ENCODE measurements around the gene ATP5PO. TPM values are rescaled to one million over a fixed set of nuclear protein-coding genes. Genes with fewer than 3 reads are reported as not detected.
"Not testable (repeated sequence)": the region's sequence is repeated elsewhere in the genome, so short reads cannot be mapped to it uniquely, and the experiment has no call there.

Gene ATP5PO
- total RNA-seq, 2 donors from 2014 or later: 208 to 242 TPM

DNA sequence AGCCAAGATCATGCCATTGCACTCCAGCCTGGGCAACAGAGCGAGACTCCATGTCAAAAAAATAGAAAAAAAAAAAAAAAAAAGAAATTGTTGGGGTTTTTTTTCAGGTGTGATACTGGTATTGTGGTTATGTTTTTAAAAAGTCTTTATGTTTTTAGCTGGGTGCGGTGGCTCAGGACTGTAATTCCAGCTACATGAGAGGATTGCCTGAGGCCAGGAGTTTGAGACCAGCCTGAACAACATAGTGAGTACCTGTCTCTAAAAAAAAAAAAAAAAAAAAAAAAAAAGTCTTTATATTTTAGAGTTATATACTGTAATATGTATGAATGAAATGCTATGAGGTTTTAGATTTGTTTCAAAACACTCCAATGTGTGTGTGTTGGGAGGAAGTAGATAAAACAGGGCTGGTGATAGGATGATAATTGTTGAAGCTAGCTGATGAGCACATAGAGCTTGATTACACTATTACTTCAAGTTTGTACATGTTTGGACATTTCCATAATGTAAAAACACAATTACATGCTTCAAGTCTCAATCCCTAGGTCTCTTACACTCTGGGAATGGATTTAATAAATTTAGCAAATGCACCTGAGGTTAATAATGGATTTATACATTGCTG lies 30.2 kb upstream of the ATP5PO start:
- no peak for ATAC-seq
- H3K36me3 Mint-ChIP-seq: peaks cover 19 to 40% of the 10 kb centered on the region in 2 donors
- peak overlapping the region; percentile 33 to 99 for H3K27ac Mint-ChIP-seq
- no peak for DNase-seq (ENCODE audit: low spot score in 2 of 2)
- peaks cover 7 to 8% of the 10 kb centered on the region in 2 donors for H3K9me3 Mint-ChIP-seq

- no peak for ATAC-seq
- H3K9me3 Mint-ChIP-seq: peaks cover 7 to 8% of the 10 kb centered on the region in 2 donors
- H3K36me3 Mint-ChIP-seq: peaks cover 15 to 47% of the 10 kb centered on the region in 2 donors
- no peak for DNase-seq (ENCODE audit: low spot score in 2 of 2)
- H3K27ac Mint-ChIP-seq: peak overlapping the region in 1 of 2 donors; percentile 99
Observed at GRCh38 chr21:33944185-33944763, 28.7 kb upstream of the ATP5PO start.

DNA sequence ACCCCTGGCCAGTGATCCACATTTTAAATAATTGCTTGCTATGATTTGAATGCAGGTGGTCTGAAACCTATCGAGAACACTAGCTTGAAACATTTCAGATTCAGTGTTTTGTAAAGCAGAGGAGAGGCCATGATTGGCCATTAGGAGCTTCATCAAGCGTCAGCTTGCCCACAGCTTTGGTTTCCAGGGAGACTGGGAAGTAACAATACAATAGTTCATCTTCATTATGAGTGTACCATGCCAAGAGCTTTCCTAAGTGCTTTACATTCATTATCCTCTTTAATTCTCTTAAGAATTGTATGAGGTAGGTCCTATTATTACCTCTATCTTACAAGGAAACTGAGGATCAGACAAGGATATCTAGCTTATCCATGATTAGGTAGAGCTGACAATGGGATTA lies 27.7 kb upstream of the ATP5PO start:
- no peak for DNase-seq (ENCODE audit: low spot score in 2 of 2)
- ATAC-seq: no peak
- H3K36me3 Mint-ChIP-seq: peaks cover 24 to 56% of the 10 kb centered on the region in 2 donors
- peak overlapping the region in 1 of 2 donors; percentile 99 for H3K27ac Mint-ChIP-seq
- H3K9me3 Mint-ChIP-seq: peaks cover 7 to 8% of the 10 kb centered on the region in 2 donors

DNA sequence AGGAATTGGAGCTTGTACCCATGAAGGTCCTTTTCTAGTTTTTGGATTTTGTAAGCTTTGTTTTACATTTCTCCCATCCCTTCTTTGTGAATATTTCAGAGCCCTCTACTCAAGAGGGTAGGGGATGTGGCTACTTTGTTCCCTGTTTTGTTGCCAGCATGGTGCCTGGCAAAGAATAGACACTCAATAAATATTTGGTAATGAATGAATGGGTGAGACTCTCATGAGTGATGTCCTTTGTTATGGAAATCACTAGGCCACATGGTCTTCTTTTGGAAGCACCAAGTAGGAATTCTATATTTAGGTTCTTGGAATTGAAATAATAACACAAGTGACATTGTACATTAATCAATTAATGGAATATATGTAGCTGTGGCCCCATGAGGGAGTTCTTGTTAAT lies 26.8 kb upstream of the ATP5PO start:
- no peak for DNase-seq (ENCODE audit: low spot score in 2 of 2)
- H3K36me3 Mint-ChIP-seq: peaks cover 24 to 59% of the 10 kb centered on the region in 2 donors
- peaks cover 7 to 8% of the 10 kb centered on the region in 2 donors for H3K9me3 Mint-ChIP-seq
- H3K27ac Mint-ChIP-seq: no peak overlapping the region
- no peak for ATAC-seq

DNA sequence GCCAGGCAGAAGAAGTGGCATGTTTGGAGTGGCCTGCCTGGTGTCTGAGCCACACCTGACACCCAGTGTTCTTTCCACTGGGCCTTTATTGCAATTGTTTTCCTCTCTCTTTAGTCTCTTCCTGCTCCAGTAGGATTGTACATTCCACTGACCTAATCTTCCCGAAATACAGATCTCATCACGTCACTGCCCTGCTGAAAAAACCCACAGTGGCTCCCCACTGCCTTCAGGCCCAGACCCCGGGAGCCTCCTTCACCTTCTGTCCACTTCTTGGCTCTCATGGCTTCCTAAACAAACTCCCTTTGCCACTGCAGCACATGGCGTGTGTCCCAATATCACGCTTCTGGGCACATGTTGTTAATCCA lies 25.3 kb upstream of the ATP5PO start:
- DNase-seq (ENCODE audit: low spot score in 2 of 2) (no peak), ATAC-seq (no peak)
- Mint-ChIP-seq H3K27ac (peak overlapping the region in 1 of 2 donors; percentile 97), H3K36me3 (peaks cover 17 to 48% of the 10 kb centered on the region in 2 donors), H3K9me3 (peaks cover 5 to 7% of the 10 kb centered on the region in 2 donors)

- no peak for ATAC-seq
Observed at GRCh38 chr21:33940164-33940880, 24.7 kb upstream of the ATP5PO start.

GRCh38 chr21:33939226-33939625 lies 23.6 kb upstream of the ATP5PO start:
- no peak for ATAC-seq
- Mint-ChIP-seq H3K9me3 (no peaks in the 10 kb centered on the region), H3K36me3 (peaks cover 9 to 43% of the 10 kb centered on the region in 2 donors), H3K27ac (peak overlapping the region in 1 of 2 donors; percentile 97)
- DNase-seq (ENCODE audit: low spot score in 2 of 2): no peak

More at GRCh38 chr21:33940164-33940880, 24.7 kb upstream of the ATP5PO start:
- Mint-ChIP-seq H3K27ac (peak overlapping the region in 1 of 2 donors; percentile 97), H3K9me3 (peaks cover 5 to 7% of the 10 kb centered on the region in 2 donors), H3K36me3 (peaks cover 17 to 48% of the 10 kb centered on the region in 2 donors)
- DNase-seq (ENCODE audit: low spot score in 2 of 2): no peak

DNA sequence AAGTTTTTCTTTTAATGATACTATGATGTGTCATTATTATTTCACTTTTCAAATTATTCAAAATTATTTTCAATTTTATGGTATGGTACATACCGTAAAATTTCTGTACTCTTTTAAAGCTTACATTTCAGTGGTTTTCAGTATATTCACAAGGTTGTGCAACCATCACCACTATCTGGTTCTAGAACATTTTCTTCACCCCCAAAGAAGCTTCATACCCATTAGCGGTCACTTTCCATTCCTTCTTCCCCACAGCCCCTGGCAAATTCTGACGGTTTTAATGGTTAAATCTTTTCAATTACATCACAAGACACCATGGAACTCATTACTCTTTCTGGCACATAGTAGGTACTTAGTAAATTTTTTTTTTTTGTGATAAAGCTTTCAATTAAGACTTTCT lies 22.8 kb upstream of the ATP5PO start:
- Mint-ChIP-seq H3K27ac (peak overlapping the region; percentile 92 to 97), H3K9me3 (no peaks in the 10 kb centered on the region), H3K36me3 (peaks cover 9 to 35% of the 10 kb centered on the region in 2 donors)
- DNase-seq (ENCODE audit: low spot score in 2 of 2): no peak
- ATAC-seq: no peak

DNA sequence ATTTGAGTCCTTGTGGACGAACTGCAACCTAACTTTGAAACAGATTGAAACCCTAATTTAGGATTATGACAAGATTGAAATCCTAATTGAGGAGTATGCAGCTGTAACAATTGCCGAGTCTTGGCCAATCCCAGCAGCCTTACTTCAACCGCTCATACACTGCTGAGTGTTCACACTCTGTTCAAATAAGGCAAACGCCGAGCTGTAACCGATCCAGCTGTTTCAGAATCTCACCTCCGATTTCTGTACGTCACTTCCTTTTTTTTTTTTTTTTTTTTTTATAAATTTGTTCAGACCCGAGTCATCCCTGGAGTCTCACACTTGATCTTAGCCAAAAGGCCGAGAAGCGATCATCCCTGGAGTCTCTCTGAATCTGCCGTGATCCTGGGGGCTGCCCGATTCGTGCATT lies 22.3 kb upstream of the ATP5PO start:
- H3K9me3 Mint-ChIP-seq: no peaks in the 10 kb centered on the region
- peak overlapping the region; percentile 81 to 97 for H3K27ac Mint-ChIP-seq
- DNase-seq (ENCODE audit: low spot score in 2 of 2): no peak
- ATAC-seq: peak; percentile 67 to 68
- H3K36me3 Mint-ChIP-seq: peaks cover 9 to 30% of the 10 kb centered on the region in 2 donors

DNA sequence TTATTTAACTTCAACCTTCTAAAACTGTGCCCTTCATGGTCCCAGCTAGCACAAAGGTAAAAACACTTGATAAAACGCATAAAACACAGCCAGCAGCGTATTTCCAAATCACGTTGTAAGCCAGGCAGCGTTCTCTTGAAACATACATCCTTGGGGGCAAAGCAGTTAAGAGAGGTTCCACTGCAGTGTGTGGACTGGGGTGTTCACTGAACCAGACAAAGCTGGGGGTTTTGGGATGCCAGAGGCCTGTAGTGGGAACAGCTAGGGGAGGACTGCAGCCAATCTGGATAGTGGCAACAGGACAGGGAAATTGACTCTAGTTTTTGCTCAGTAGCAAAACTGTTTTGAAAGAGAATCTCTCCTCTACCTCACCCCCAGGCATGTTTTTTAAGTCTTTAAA lies 21.5 kb upstream of the ATP5PO start:
- Mint-ChIP-seq H3K27ac (peak overlapping the region; percentile 86 to 97), H3K9me3 (no peaks in the 10 kb centered on the region), H3K36me3 (peaks cover 15 to 36% of the 10 kb centered on the region in 2 donors)
- no peak for DNase-seq (ENCODE audit: low spot score in 2 of 2)
- peak; percentile 6 to 19 for ATAC-seq

- Mint-ChIP-seq H3K36me3 (peaks cover 22 to 42% of the 10 kb centered on the region in 2 donors), H3K27ac (peak overlapping the region; percentile 86 to 97), H3K9me3 (peaks cover 0 to 2% of the 10 kb centered on the region in 2 donors)
- ATAC-seq: peak; percentile 64 to 73
- DNase-seq (ENCODE audit: low spot score in 2 of 2): peak in 1 of 2 donors; percentile 50
Observed at GRCh38 chr21:33936301-33937038, 20.9 kb upstream of the ATP5PO start.

- ATAC-seq (no peak), DNase-seq (ENCODE audit: low spot score in 2 of 2) (no peak)
- peaks cover 18 to 21% of the 10 kb centered on the region in 2 donors for H3K36me3 Mint-ChIP-seq
- H3K9me3 Mint-ChIP-seq: peaks cover 0 to 5% of the 10 kb centered on the region in 2 donors
- H3K27ac Mint-ChIP-seq: peak overlapping the region; percentile 97 to 100
Observed at GRCh38 chr21:33932731-33933130, 17.1 kb upstream of the ATP5PO start.

GRCh38 chr21:33931799-33932390 lies 16.3 kb upstream of the ATP5PO start:
- H3K27ac Mint-ChIP-seq: peak overlapping the region; percentile 97 to 100
- peaks cover 0 to 5% of the 10 kb centered on the region in 2 donors for H3K9me3 Mint-ChIP-seq
- peaks cover 18 to 21% of the 10 kb centered on the region in 2 donors for H3K36me3 Mint-ChIP-seq
- DNase-seq (ENCODE audit: low spot score in 2 of 2) (no peak), ATAC-seq (peak in 1 of 2 donors; percentile 19)

GRCh38 chr21:33931052-33931798 lies 15.6 kb upstream of the ATP5PO start:
- DNase-seq (ENCODE audit: low spot score in 2 of 2) (peak; percentile 52 to 74), ATAC-seq (peak; percentile 97 to 98)
- H3K27ac Mint-ChIP-seq: peak overlapping the region; percentile 97 to 100
- not testable (repeated sequence) for H3K9me3 Mint-ChIP-seq
- H3K36me3 Mint-ChIP-seq: peaks cover 18 to 21% of the 10 kb centered on the region in 2 donors

GRCh38 chr21:33926248-33926647 lies 10.6 kb upstream of the ATP5PO start:
- ATAC-seq; H3K9me3 Mint-ChIP-seq; DNase-seq (ENCODE audit: low spot score in 2 of 2); H3K27ac Mint-ChIP-seq; H3K36me3 Mint-ChIP-seq: not testable (repeated sequence)

GRCh38 chr21:33924766-33925100 lies 9.1 kb upstream of the ATP5PO start:
- no peaks in the 10 kb centered on the region for H3K9me3 Mint-ChIP-seq
- no peaks in the 10 kb centered on the region for H3K36me3 Mint-ChIP-seq
- no peak overlapping the region for H3K27ac Mint-ChIP-seq
- DNase-seq (ENCODE audit: low spot score in 2 of 2): no peak
- ATAC-seq: peak in 1 of 2 donors; percentile 7
